A549 treated with ZK216348 at 1 μM for 4 hours (cell line): ENCODE measurements around the gene VCX2. TPM values are rescaled to one million over a fixed set of nuclear protein-coding genes. Genes with fewer than 3 reads are reported as not detected.

Experiments used
- total RNA-seq: library from RNA; stranded (reverse); fragments of 200-300 nt; extraction: Qiagen RNA extraction; gene quantifications from 5 replicates; pipeline ENCODE4 v1.2.3, GENCODE V29; 2022; ENCODE audit warnings: low read depth

VCX2 gene
- not detected in 5 replicates for total RNA-seq

DNA sequence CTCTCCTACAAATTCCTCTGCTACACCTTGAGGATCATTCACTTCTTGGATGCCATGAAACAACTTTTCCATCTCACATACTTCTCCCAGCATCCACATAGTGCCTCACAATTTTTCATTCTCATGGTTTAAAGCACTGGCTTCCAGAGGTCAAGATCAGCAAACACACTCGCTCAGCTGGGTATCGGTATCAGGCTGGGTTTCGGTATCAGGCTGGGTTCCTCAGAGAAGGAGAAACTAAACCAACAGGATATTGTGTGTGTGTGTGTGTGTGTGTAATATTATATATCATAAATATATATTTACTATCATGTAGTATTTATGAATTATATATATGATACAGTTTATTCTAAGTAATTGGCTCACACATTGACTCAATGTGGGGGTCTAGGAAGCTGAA, at the start of gene VCX2:
TSS of gene VCX2 (minus strand) at position 99 of the 400 bp plus-strand sequence. CDS start 624 bp downstream, outside the sequence.

Other genes with a start within 250 kb of the VCX2 start
- gene PNPLA4, start 243.9 kb downstream of the VCX2 start, total RNA-seq: 9.5 to 22.4 TPM (median 10.0 TPM) in 5 replicates